Endothelial cell of umbilical vein (primary cell): ENCODE measurements around the gene NFIA. TPM values are rescaled to one million over a fixed set of nuclear protein-coding genes. Genes with fewer than 3 reads are reported as not detected.
"Not testable (repeated sequence)": the region's sequence is repeated elsewhere in the genome, so short reads cannot be mapped to it uniquely, and the experiment has no call there.

ENCODE experiments used
- BruUV-seq: library from RNA; stranded (reverse); fragments of 400-500 nt; replicated peaks from 2 replicates; lab custom pipeline; 2021; lab: Mats Ljungman, UMichigan
- CTCF ChIA-PET: fragments of 300-600, 350-600 bp; sonication (Branson Sonifier 250); formaldehyde crosslinking; loops from one replicate; lab custom pipeline; 2021; ENCODE audit warnings: antibody characterized with exemption, inconsistent platforms; lab: Charles Lee
- POLR2A ChIA-PET: fragments of 300-600, 350-600 bp; sonication (Branson Sonifier 250); formaldehyde crosslinking; loops from one replicate; lab custom pipeline; 2021; ENCODE audit warnings: antibody characterized with exemption, inconsistent platforms; lab: Charles Lee
- DNase-seq: peaks from one replicate; pipeline ENCODE4 v3.0.0-alpha.2; 2011; ENCODE audit warnings: low read depth, low spot score
- FAIRE-seq: peaks from 2 replicates; lab custom pipeline; 2011; peaks lifted over from hg19 to GRCh38; lab: Jason Lieb, UNC
- H2AFZ ChIP-seq: 2 replicates; pipeline ENCODE4 v1.6.0; 2012; ENCODE audit warnings: low read depth, low read length, control low read depth, inconsistent platforms
- H3K27ac ChIP-seq: 2 replicates; pipeline ENCODE4 v1.5.1; 2011; ENCODE audit warnings: low read depth, mild to moderate bottlenecking, control low read depth, low read length, moderate library complexity; ENCODE audit not compliant: insufficient read depth
- H3K27me3 ChIP-seq, 2 experiments: 2 replicates each; pipeline versions ENCODE4 v1.6.0 to v1.6.1; 2011; ENCODE audit warnings: low read length in 2 of 2, mixed read lengths in 1 of 2; ENCODE audit not compliant: control insufficient read depth in 2 of 2, insufficient read depth in 2 of 2
- H3K36me3 ChIP-seq, 2 experiments: 2 replicates in 1 of 2; 3 replicates in 1 of 2; pipeline ENCODE4 v1.5.1; 2011; ENCODE audit warnings: low read length in 2 of 2, mild to moderate bottlenecking in 1 of 2, moderate library complexity in 1 of 2; ENCODE audit not compliant: control insufficient read depth in 2 of 2, insufficient read depth in 2 of 2; ENCODE audit errors: extremely low read depth in 1 of 2
- H3K4me1 ChIP-seq: 3 replicates; pipeline ENCODE4 v1.5.1; 2011; ENCODE audit warnings: mild to moderate bottlenecking, low read length; ENCODE audit not compliant: control insufficient read depth, insufficient read depth; ENCODE audit errors: extremely low read depth
- H3K4me2 ChIP-seq: 2 replicates; pipeline ENCODE4 v1.6.1; 2011; ENCODE audit warnings: low read length, control low read depth, mixed read lengths; ENCODE audit not compliant: insufficient read depth
- H3K4me3 ChIP-seq, 3 experiments: fragments of 200-600 bp in 1 of 3; sonication (generic), shearing (Covaris generic) in 1 of 3; replicated peaks in 1 of 3; 2 replicates each; pipeline ENCODE4 v1.5.1; 2011 to 2016; ENCODE audit warnings: control low read depth in 3 of 3, low read length in 3 of 3, mild to moderate bottlenecking in 2 of 3, inconsistent platforms in 1 of 3, low read depth in 1 of 3, moderate library complexity in 1 of 3; ENCODE audit not compliant: insufficient read depth in 1 of 3
- H3K79me2 ChIP-seq: 2 replicates; pipeline ENCODE4 v1.6.0; 2012; ENCODE audit warnings: low read length, inconsistent platforms; ENCODE audit not compliant: control insufficient read depth, insufficient read depth
- H3K9ac ChIP-seq: replicated peaks from 2 replicates; pipeline ENCODE3; 2011; ENCODE audit warnings: low read length, control low read depth; ENCODE audit not compliant: insufficient read depth; ENCODE audit errors: extremely low read depth
- H3K9me1 ChIP-seq: replicated peaks from 3 replicates; pipeline ENCODE4 v1.6.0; 2011; ENCODE audit warnings: mild to moderate bottlenecking, low read length; ENCODE audit not compliant: control insufficient read depth, insufficient read depth; ENCODE audit errors: extremely low read depth
- H3K9me3 ChIP-seq: replicated peaks from 2 replicates; pipeline ENCODE4 v1.5.1; 2012; ENCODE audit warnings: low read length, inconsistent platforms; ENCODE audit not compliant: control insufficient read depth, insufficient read depth
- H4K20me1 ChIP-seq: replicated peaks from 2 replicates; pipeline ENCODE3; 2011; ENCODE audit warnings: mild to moderate bottlenecking, low read length; ENCODE audit not compliant: control insufficient read depth, insufficient read depth; ENCODE audit errors: extremely low read depth
- EZH2 ChIP-seq: IDR thresholded peaks from 2 replicates; pipeline ENCODE4 v1.6.1; 2012; ENCODE audit warnings: borderline replicate concordance, low read depth, mild to moderate bottlenecking, moderate library complexity, low read length, inconsistent platforms; ENCODE audit not compliant: severe bottlenecking
- FOS ChIP-seq: IDR thresholded peaks from 2 replicates; pipeline ENCODE4 v1.6.1; 2011; ENCODE audit warnings: mild to moderate bottlenecking, low read length, moderate library complexity, borderline replicate concordance; ENCODE audit not compliant: insufficient read depth
- GATA2 ChIP-seq: IDR thresholded peaks from 2 replicates; pipeline ENCODE4 v1.7.0; 2011; ENCODE audit warnings: low read depth, mild to moderate bottlenecking, moderate library complexity, mixed read lengths, low read length; ENCODE audit not compliant: insufficient read length, insufficient read depth
- JUN ChIP-seq: IDR thresholded peaks from 2 replicates; pipeline ENCODE4 v1.6.1; 2011; ENCODE audit warnings: borderline replicate concordance, low read depth; ENCODE audit not compliant: insufficient read length, insufficient read depth
- MYC ChIP-seq: IDR thresholded peaks from one replicate; pipeline ENCODE4 v1.6.1; 2011; ENCODE audit warnings: mild to moderate bottlenecking, low read depth, low read length
- POLR2A ChIP-seq: IDR thresholded peaks from 2 replicates; pipeline ENCODE4 v1.6.1; 2012; ENCODE audit warnings: low read depth, mild to moderate bottlenecking, control low read depth, low read length
- POLR2AphosphoS5 ChIP-seq: IDR thresholded peaks from 2 replicates; pipeline ENCODE4 v1.6.1; 2012; ENCODE audit warnings: low read depth, mild to moderate bottlenecking, control low read depth, low read length, moderate library complexity; ENCODE audit not compliant: insufficient read depth
- dilution Hi-C: fragments of 300-500 bp; cut with MboI; formaldehyde crosslinking; loops from one replicate; pipeline ENCODE4 v1.15.0; 2019; ENCODE audit warnings: low sequenced_read_pairs; ENCODE audit not compliant: extremely low pct_ligation_motif_present
- intact Hi-C: fragments of 100-400 bp; cut with micrococcal nuclease; formaldehyde crosslinking; loops from one replicate; pipeline ENCODE4 v1.10.0; 2022
- polyA plus RNA-seq, 4 experiments: library from polyadenylated mRNA; depleted of rRNA in 3 of 4; stranded (reverse) in 3 of 4; unstranded in 1 of 4; fragments of >200 nt; gene quantifications; 2 replicates each; pipeline versions ENCODE4 v1.2.1 to v1.2.3, GENCODE V29; 2011 to 2012; ENCODE audit warnings: missing spikeins in 1 of 4
- total RNA-seq: library from RNA; stranded (reverse); gene quantifications from 2 replicates; pipeline ENCODE4 v1.2.3, GENCODE V29; 2021
- TF ChIP-seq, protein P1 (sequence below), 2 donors: IDR thresholded peaks; 1 replicate in 1 of 2; 2 replicates in 1 of 2; pipeline ENCODE4 v1.5.1; 2011; ENCODE audit warnings: low read length in 2 of 2, mild to moderate bottlenecking in 2 of 2, moderate library complexity in 2 of 2, control low read depth in 1 of 2, inconsistent platforms in 1 of 2, low read depth in 1 of 2; ENCODE audit not compliant: insufficient read depth in 1 of 2; ENCODE audit errors: extremely low read depth in 1 of 2
- TF ChIP-seq, protein P2 (sequence below): IDR thresholded peaks from 2 replicates; pipeline ENCODE4 v1.6.1; 2011; ENCODE audit not compliant: insufficient read depth, insufficient read length

The NFIA gene
- total and polyA plus RNA-seq, 2 donors (not counting 3 experiments of a cell fraction or from before 2014, with no cell fraction given) = 25.5 to 47.0 TPM

DNA sequence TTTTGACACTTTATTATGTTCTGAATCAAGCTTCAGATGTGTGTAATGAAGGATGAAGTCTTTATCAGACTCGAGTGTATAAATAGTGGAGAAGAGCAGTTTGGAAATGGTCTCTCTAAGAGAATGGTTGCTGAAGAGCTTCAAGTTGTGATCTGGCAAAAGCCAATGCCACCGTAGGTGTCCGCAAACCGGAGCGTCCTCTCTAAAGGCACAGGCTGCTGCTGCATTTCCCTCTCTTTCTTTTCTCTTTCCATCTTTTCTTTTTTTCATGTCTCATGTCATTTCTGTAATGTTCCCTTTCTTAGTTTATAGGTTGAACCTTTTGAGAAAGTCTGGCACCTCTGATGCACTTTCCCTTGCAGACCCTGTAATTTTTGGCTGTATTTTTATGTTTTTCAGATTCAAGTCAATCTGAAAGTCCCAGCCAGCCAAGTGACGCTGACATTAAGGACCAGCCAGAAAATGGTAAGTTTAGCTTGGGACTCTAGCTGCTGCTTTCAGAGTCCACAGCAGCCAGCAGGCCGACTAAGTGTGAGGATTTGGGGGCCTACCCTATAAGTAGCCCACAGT lies 194.8 kb downstream of the NFIA start:
- no peak overlapping the region for H3K27ac ChIP-seq
- H3K4me1 ChIP-seq = no peaks in the 10 kb centered on the region
- no peak overlapping the region for H3K4me2 ChIP-seq
- intact Hi-C loops = no loop called here
- H3K9ac ChIP-seq = no peak overlapping the region
- dilution Hi-C loops = no loop called here
- FAIRE-seq = no peak
- POLR2A ChIA-PET = no interaction called here
- H3K9me3 ChIP-seq = no peaks in the 10 kb centered on the region
- H2AFZ ChIP-seq = no peak overlapping the region
- H3K36me3 ChIP-seq = no peaks in the 10 kb centered on the region
- CTCF ChIA-PET = no interaction called here
- no peaks in the 10 kb centered on the region for H3K79me2 ChIP-seq
- BruUV-seq = no TSS peak
- no peaks in the 10 kb centered on the region for H3K9me1 ChIP-seq
- no peak overlapping the region for H3K4me3 ChIP-seq
- TF ChIP-seq JUN = no peak
- TF ChIP-seq GATA2 = no peak
- no peak for TF ChIP-seq MYC
- no peak for TF ChIP-seq FOS
- TF ChIP-seq, protein P1, sequence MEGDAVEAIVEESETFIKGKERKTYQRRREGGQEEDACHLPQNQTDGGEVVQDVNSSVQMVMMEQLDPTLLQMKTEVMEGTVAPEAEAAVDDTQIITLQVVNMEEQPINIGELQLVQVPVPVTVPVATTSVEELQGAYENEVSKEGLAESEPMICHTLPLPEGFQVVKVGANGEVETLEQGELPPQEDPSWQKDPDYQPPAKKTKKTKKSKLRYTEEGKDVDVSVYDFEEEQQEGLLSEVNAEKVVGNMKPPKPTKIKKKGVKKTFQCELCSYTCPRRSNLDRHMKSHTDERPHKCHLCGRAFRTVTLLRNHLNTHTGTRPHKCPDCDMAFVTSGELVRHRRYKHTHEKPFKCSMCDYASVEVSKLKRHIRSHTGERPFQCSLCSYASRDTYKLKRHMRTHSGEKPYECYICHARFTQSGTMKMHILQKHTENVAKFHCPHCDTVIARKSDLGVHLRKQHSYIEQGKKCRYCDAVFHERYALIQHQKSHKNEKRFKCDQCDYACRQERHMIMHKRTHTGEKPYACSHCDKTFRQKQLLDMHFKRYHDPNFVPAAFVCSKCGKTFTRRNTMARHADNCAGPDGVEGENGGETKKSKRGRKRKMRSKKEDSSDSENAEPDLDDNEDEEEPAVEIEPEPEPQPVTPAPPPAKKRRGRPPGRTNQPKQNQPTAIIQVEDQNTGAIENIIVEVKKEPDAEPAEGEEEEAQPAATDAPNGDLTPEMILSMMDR (IDR thresholded peaks at IDR 0.05; ENCODE audit: extremely low read depth in 1 of 2, insufficient read depth in 1 of 2, low read depth in 1 of 2, low read length in 2 of 2) = no peak
- no peak for TF ChIP-seq POLR2AphosphoS5
- no peak for TF ChIP-seq POLR2A
- TF ChIP-seq, protein P2, sequence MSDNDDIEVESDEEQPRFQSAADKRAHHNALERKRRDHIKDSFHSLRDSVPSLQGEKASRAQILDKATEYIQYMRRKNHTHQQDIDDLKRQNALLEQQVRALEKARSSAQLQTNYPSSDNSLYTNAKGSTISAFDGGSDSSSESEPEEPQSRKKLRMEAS = no peak
- no peak for TF ChIP-seq EZH2
- no peaks in the 10 kb centered on the region for H4K20me1 ChIP-seq
- DNase-seq = no peak
- H3K27me3 ChIP-seq = no peaks in the 10 kb centered on the region

DNA sequence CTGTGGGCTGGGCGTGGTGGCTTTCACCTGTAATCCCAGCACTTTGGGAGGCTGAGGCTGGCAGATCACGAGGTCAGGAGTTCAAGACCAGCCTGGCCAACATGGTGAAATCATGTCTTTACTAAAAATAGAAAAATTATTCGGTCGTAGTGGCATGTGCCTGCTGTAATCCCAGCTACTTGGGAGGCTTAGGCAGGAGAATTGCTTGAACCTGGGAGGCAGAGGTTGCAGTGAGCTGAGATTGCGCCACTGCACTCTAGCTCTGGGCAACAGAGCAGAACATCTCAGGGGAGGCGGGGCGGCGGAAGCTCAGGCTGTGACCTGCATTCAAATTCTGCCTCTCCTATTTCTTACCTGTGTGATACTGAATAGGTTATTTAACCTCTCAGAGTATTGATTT lies 196.1 kb downstream of the NFIA start:
- H4K20me1 ChIP-seq, CTCF ChIA-PET, H3K27me3 ChIP-seq, H3K9ac ChIP-seq, H3K9me3 ChIP-seq, DNase-seq, FAIRE-seq, intact Hi-C loops, H2AFZ ChIP-seq, H3K27ac ChIP-seq, H3K36me3 ChIP-seq, H3K4me3 ChIP-seq, dilution Hi-C loops, H3K4me2 ChIP-seq, H3K4me1 ChIP-seq, BruUV-seq, H3K9me1 ChIP-seq, H3K79me2 ChIP-seq: not testable (repeated sequence)
- POLR2A ChIA-PET = interaction anchor here (0.6 kb wide), 1 partner anchor 59 kb away, joined by 3 read pairs; no protein-coding TSS in a partner anchor
